Fibroblast of lung (primary cell): ENCODE data around the gene CFAP298.
A peak's percentile ranks its signal among the peaks of the same experiment; 100 is the strongest.

ENCODE experiments used
- CTCF ChIP-seq, 2 donors: IDR thresholded peaks in 1 of 2; conservative IDR thresholded peaks in 1 of 2; 1 replicate in 1 of 2; 2 replicates in 1 of 2; pipeline ENCODE4 v1.5.1; 2011 to 2012; ENCODE audit warnings: low read length in 2 of 2, control low read depth in 1 of 2, inconsistent platforms in 1 of 2, low read depth in 1 of 2, mild to moderate bottlenecking in 1 of 2
- EZH2 ChIP-seq: IDR thresholded peaks from 2 replicates; pipeline ENCODE4 v1.5.1; 2012; ENCODE audit warnings: low read length, control low read depth, mild to moderate bottlenecking; ENCODE audit errors: missing control alignments

GRCh38 chr21:32562426-32562825 is 49.8 kb downstream of the CFAP298 start:
- TF ChIP-seq CTCF (conservative IDR thresholded peaks at IDR 0.05 in 1 of 2, IDR thresholded peaks at IDR 0.05 in 1 of 2; ENCODE audit: low read depth in 1 of 2, low read length in 2 of 2) (peak; percentile 30 to 63), EZH2 (no peak)
